Stomach (tissue), 4 donors: ENCODE results near the gene NQO2.

Source experiments
- EP300 ChIP-seq: sonication (generic); formaldehyde crosslinking; IDR thresholded peaks from one replicate; pipeline ENCODE4 v1.6.1; 2017; ENCODE audit warnings: antibody characterized with exemption
- POLR2A ChIP-seq, 4 donors: fragments of 450-650 bp; IDR thresholded peaks; one replicate each; pipeline ENCODE4 v1.6.1; 2016; ENCODE audit warnings: antibody characterized with exemption in 4 of 4, control low read depth in 2 of 4, mild to moderate bottlenecking in 1 of 4, moderate library complexity in 1 of 4
- TF ChIP-seq, protein P1 (sequence below), 7 experiments: fragments of 450-650 bp in 4 of 7; fragments of 200-600 bp in 3 of 7; sonication (generic) in 3 of 7; IDR thresholded peaks; one replicate each; pipeline ENCODE4 v1.5.1; 2016 to 2019; ENCODE audit warnings: antibody characterized with exemption in 7 of 7, control low read depth in 2 of 7, mild to moderate bottlenecking in 1 of 7

GRCh38 chr6:2959909-2960719, 39.6 kb upstream of the NQO2 start:
- TF ChIP-seq, protein P1, sequence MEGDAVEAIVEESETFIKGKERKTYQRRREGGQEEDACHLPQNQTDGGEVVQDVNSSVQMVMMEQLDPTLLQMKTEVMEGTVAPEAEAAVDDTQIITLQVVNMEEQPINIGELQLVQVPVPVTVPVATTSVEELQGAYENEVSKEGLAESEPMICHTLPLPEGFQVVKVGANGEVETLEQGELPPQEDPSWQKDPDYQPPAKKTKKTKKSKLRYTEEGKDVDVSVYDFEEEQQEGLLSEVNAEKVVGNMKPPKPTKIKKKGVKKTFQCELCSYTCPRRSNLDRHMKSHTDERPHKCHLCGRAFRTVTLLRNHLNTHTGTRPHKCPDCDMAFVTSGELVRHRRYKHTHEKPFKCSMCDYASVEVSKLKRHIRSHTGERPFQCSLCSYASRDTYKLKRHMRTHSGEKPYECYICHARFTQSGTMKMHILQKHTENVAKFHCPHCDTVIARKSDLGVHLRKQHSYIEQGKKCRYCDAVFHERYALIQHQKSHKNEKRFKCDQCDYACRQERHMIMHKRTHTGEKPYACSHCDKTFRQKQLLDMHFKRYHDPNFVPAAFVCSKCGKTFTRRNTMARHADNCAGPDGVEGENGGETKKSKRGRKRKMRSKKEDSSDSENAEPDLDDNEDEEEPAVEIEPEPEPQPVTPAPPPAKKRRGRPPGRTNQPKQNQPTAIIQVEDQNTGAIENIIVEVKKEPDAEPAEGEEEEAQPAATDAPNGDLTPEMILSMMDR (IDR thresholded peaks at IDR 0.05) = no peak
- TF ChIP-seq POLR2A (IDR thresholded peaks at IDR 0.05) (no peak), EP300 (no peak)
